Adrenal gland (tissue), 19 donors: ENCODE measurements around the gene CNRIP1. TPM values are rescaled to one million over a fixed set of nuclear protein-coding genes. Genes with fewer than 3 reads are reported as not detected.

Experiments used
- DNase-seq, 7 donors: peaks; one replicate each; pipeline ENCODE4 v3.0.0-alpha.2; 2019 to 2020
- H3K27ac ChIP-seq, 5 donors: fragments of 200-600 bp; sonication (generic) in 4 of 5; 1 replicate in 3 of 5; 2 replicates in 2 of 5; pipeline versions ENCODE4 v1.5.1 to v1.8.0; 2016 to 2020; ENCODE audit warnings: mild to moderate bottlenecking in 1 of 5
- H3K27me3 ChIP-seq: fragments of 200-600 bp; 2 replicates; pipeline ENCODE4 v1.8.0; 2021
- H3K36me3 ChIP-seq, 2 donors: fragments of 200-600 bp; replicated peaks in 1 of 2; 1 replicate in 1 of 2; 2 replicates in 1 of 2; pipeline versions ENCODE4 v1.5.1 to v1.8.0; 2018 to 2022
- H3K4me1 ChIP-seq, 2 donors: fragments of 200-600 bp; replicated peaks in 1 of 2; 1 replicate in 1 of 2; 2 replicates in 1 of 2; pipeline versions ENCODE4 v1.5.1 to v1.8.0; 2018 to 2021
- H3K4me3 ChIP-seq, 4 donors: fragments of 200-600 bp; sonication (generic) in 3 of 4; one replicate each; pipeline ENCODE4 v1.5.1; 2016 to 2018
- H3K9me3 ChIP-seq, 3 donors: fragments of 200-600 bp; sonication (generic) in 1 of 3; replicated peaks in 1 of 3; 1 replicate in 2 of 3; 2 replicates in 1 of 3; pipeline versions ENCODE4 v1.5.1 to v1.8.0; 2016 to 2021
- CTCF ChIP-seq, 6 experiments: fragments of 450-650 bp in 4 of 6; fragments of 200-600 bp in 2 of 6; sonication (generic) in 1 of 6; IDR thresholded peaks; 1 replicate in 5 of 6; 2 replicates in 1 of 6; pipeline versions ENCODE4 v1.5.1 to v1.8.0; 2016 to 2021; ENCODE audit warnings: antibody characterized with exemption in 6 of 6, mild to moderate bottlenecking in 2 of 6, moderate library complexity in 1 of 6
- POLR2A ChIP-seq, 2 donors: fragments of 450-650 bp; IDR thresholded peaks; one replicate each; pipeline ENCODE4 v1.6.1; 2017; ENCODE audit warnings: antibody characterized with exemption in 2 of 2, mild to moderate bottlenecking in 2 of 2, moderate library complexity in 1 of 2
- WGBS, 4 donors: extraction: QIAGEN DNeasy Blood & Tissue Kit in 2 of 4; methylation state at CpG; one replicate each; pipeline versions ENCODE4 v1.1.5 to v1.1.7; 2013 to 2017; 5-methylcytosine and 5-hydroxymethylcytosine counted together
- intact Hi-C, 2 donors: fragments of 100-400 bp; cut with DNase I; formaldehyde crosslinking; loops; one replicate each; pipeline versions ENCODE4 v1.14.1 to v1.15.0; 2022 to 2023
- long read RNA-seq, 10 donors: library from polyadenylated mRNA in 3 of 10; unstranded in 2 of 10; stranded (forward) in 1 of 10; transcript quantifications; one replicate each; pipeline ENCODE4 v2.0.0 and lab custom pipeline, GENCODE V29; 2021 to 2026
- polyA plus RNA-seq, 3 donors: library from polyadenylated mRNA; stranded (reverse); fragments of 200-250 nt in 2 of 3; fragments of 350-450 nt in 1 of 3; fragmentation: Illumina TruSeq in 1 of 3; extraction: RNeasy Lipid Tissue Mini Kit (QIAGEN cat#74804) in 1 of 3; gene quantifications; one replicate each; pipeline ENCODE4 v1.2.3, GENCODE V29; 2013 to 2014
- total RNA-seq, 9 donors: library from RNA; depleted of rRNA in 4 of 9; stranded (reverse); fragments of >200 nt in 4 of 9; fragments of 120-200 nt in 1 of 9; fragmentation: NEBNext Ultra II Directional in 1 of 9; extraction: Animal tissue kit (Norgen Biotek cat#: 25700) in 1 of 9; gene quantifications; one replicate each; pipeline versions ENCODE4 v1.1.0 to v1.2.4, GENCODE V29; 2013 to 2023
- donor health status: healthy with polysubstance abuse.
- donor health status: Bipolar disorder and iron deficiency.
- donor health status: DM: yes; HTN: yes; CAD: no.
- donor health status: DM: no; HTN: no; CAD: no.
- donor health status: DM: no; HTN: no; CAD: no.
- donor health status: DM: yes; HTN: yes; CAD: no.

The CNRIP1 gene
- 10 to 100 TPM in 7 of 9 donors, 1 to 10 TPM in 2; 4.3 to 16.6 (median 13.1) TPM for total RNA-seq
- polyA plus RNA-seq: 10 to 100 TPM; 12.6 to 15.5 (median 12.6) TPM
- long read RNA-seq, donor 1, partial matches to known transcripts: 0 of 4 reads
- long read RNA-seq, donor 1, other reads (novel, unspliced or antisense): 0 of 4 reads
- long read RNA-seq, donor 2, transcript CNRIP1-201 (3 exons, 1,953 nt): major isoform, 5 of 7 reads
- long read RNA-seq, donor 2, partial matches to known transcripts: 0 of 7 reads
- long read RNA-seq, donor 2, other reads (novel, unspliced or antisense): 0 of 7 reads
- long read RNA-seq, donor 3, transcript CNRIP1-201 (3 exons, 1,953 nt): major isoform, 6 of 6 reads
- long read RNA-seq, donor 3, partial matches to known transcripts: 0 of 6 reads
- long read RNA-seq, donor 3, other reads (novel, unspliced or antisense): 0 of 6 reads
- long read RNA-seq, donor 4, transcript CNRIP1-201 (3 exons, 1,953 nt): major isoform, 8 of 10 reads
- long read RNA-seq, donor 4, partial matches to known transcripts: 1 of 10 reads
- long read RNA-seq, donor 4, other reads (novel, unspliced or antisense): 1 of 10 reads
- long read RNA-seq, donor 5, transcript CNRIP1-201 (3 exons, 1,953 nt): major isoform, 18 of 23 reads
- long read RNA-seq, donor 5, partial matches to known transcripts: 0 of 23 reads
- long read RNA-seq, donor 5, other reads (novel, unspliced or antisense): 3 of 23 reads
- long read RNA-seq, donor 6, transcript CNRIP1-201 (3 exons, 1,953 nt): major isoform, 6 of 11 reads
- long read RNA-seq, donor 6, partial matches to known transcripts: 3 of 11 reads
- long read RNA-seq, donor 6, other reads (novel, unspliced or antisense): 2 of 11 reads
- long read RNA-seq, donor 7, partial matches to known transcripts: 0 of 2 reads
- long read RNA-seq, donor 7, other reads (novel, unspliced or antisense): 0 of 2 reads
- long read RNA-seq, donor 8, partial matches to known transcripts: 0 of 4 reads
- long read RNA-seq, donor 8, other reads (novel, unspliced or antisense): 0 of 4 reads
- long read RNA-seq, donor 9, transcript CNRIP1-201 (3 exons, 1,953 nt): major isoform, 5 of 6 reads
- long read RNA-seq, donor 9, partial matches to known transcripts: 0 of 6 reads
- long read RNA-seq, donor 9, other reads (novel, unspliced or antisense): 0 of 6 reads
- long read RNA-seq, donor 10, transcript CNRIP1-201 (3 exons, 1,953 nt): major isoform, 5 of 6 reads
- long read RNA-seq, donor 10, partial matches to known transcripts: 0 of 6 reads
- long read RNA-seq, donor 10, other reads (novel, unspliced or antisense): 0 of 6 reads

GRCh38 chr2:68319398-68320117 lies at the start of gene CNRIP1:
TSS of gene CNRIP1 (minus strand) at chr2:68319949. CDS start at chr2:68319400, 549 bp downstream.
- H3K9me3 ChIP-seq: no peaks in the 10 kb centered on the region
- H3K36me3 ChIP-seq: peaks cover 0 to 4% of the 10 kb centered on the region in 2 donors
- 0 to 1% (median 0%) methylated on average over 14 to 64 of the region's 64 CpGs for WGBS, 4 donors
- DNase-seq: peak; percentile 53 to 82 (median 62)
- H3K4me3 ChIP-seq: peak within 1 kb of the TSS; percentile 45 to 73 (median 60)
- peak within 1 kb of the TSS; percentile 10 to 91 (median 85) for H3K27ac ChIP-seq
- TF ChIP-seq CTCF (IDR thresholded peaks at IDR 0.05) (peak in 1 of 6 experiments; percentile 13), POLR2A (IDR thresholded peaks at IDR 0.05) (peak in 1 of 2 donors; percentile 41)
- no peaks in the 10 kb centered on the region for H3K27me3 ChIP-seq
- intact Hi-C loops: no loop called here
- H3K4me1 ChIP-seq: peaks cover 7 to 18% of the 10 kb centered on the region in 2 donors

GRCh38 chr2:68369337-68369734 lies 49.6 kb upstream of the CNRIP1 start:
- intact Hi-C loops: loop anchor here (5.0 to 10.0 kb wide), 2 partner anchors 65 to 68 kb away; no protein-coding TSS in a partner anchor
- no peaks in the 10 kb centered on the region for H3K27me3 ChIP-seq
- TF ChIP-seq POLR2A (IDR thresholded peaks at IDR 0.05) (no peak), CTCF (IDR thresholded peaks at IDR 0.05) (no peak)
- H3K36me3 ChIP-seq: no peaks in the 10 kb centered on the region
- no peak for DNase-seq
- H3K27ac ChIP-seq: no peak overlapping the region
- H3K4me3 ChIP-seq: no peak overlapping the region
- H3K9me3 ChIP-seq: no peaks in the 10 kb centered on the region
- 72 to 89% (median 82%) methylated on average over 10 of the region's 10 CpGs for WGBS, 4 donors
- H3K4me1 ChIP-seq: no peaks in the 10 kb centered on the region

DNA sequence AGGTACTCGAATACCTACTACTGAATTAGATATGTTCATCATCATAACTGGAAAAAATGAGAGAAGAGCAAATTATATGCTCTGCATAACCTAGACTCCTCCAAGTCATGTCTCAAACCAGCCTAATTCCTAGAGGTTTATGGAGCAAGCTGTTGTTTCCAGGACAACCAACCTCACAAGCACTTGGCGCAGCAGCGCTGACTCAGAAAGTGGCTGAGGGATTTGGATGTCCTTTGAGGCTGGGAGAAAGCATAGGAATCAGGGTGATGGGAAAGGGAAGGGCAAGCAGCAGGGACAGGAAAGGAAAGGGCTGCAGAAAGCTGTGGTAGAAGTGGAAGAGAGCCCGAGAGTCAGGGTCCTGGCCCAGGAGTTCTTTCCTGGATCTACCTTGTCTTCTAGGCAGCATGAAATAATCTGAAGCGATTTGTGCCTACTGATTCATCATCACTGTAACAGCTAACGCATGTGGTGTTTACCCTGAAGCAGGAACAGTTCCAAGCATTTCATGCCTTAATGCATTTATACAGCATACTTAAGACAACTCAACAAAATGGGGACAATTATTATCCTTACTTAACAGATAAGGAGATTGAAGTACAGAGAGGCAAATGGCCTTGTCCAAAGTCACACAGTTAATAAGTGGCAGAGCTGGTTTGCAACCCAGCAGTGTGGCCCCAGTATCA lies 49.0 kb upstream of the CNRIP1 start:
- TF ChIP-seq POLR2A (IDR thresholded peaks at IDR 0.05) (no peak), CTCF (IDR thresholded peaks at IDR 0.05) (no peak)
- no peak overlapping the region for H3K4me3 ChIP-seq
- no peak for DNase-seq
- H3K36me3 ChIP-seq: no peaks in the 10 kb centered on the region
- H3K9me3 ChIP-seq: no peaks in the 10 kb centered on the region
- intact Hi-C loops: loop anchor here (5.0 to 10.0 kb wide), 2 partner anchors 66 to 69 kb away; no protein-coding TSS in a partner anchor
- H3K27ac ChIP-seq: no peak overlapping the region
- 70 to 78% (median 74%) methylated on average over 6 of the region's 6 CpGs for WGBS, 4 donors
- H3K27me3 ChIP-seq: no peaks in the 10 kb centered on the region
- H3K4me1 ChIP-seq: no peaks in the 10 kb centered on the region
